Panc1 (cell line): Measurements from ENCODE around the gene NPC1L1. TPM values are rescaled to one million over a fixed set of nuclear protein-coding genes. Genes with fewer than 3 reads are reported as not detected.

Source experiments
- ATAC-seq: fragments of 200-7000 bp; cut with Tn5 transposase; 2 replicates; pipeline ENCODE4 v1.9.1; 2020; ENCODE audit warnings: mild to moderate bottlenecking, moderate library complexity
- BruUV-seq: library from RNA; stranded (reverse); fragments of 400-500 nt; replicated peaks from 2 replicates; lab custom pipeline; 2021; lab: Mats Ljungman, UMichigan
- CTCF ChIA-PET: fragments of 300-600 bp; sonication (Branson Sonifier 250); formaldehyde crosslinking; loops from one replicate; lab custom pipeline; 2022; ENCODE audit warnings: antibody characterized with exemption; lab: Charles Lee
- POLR2A ChIA-PET: fragments of 300-600 bp; sonication (Branson Sonifier 250); formaldehyde crosslinking; loops from one replicate; lab custom pipeline; 2022; ENCODE audit warnings: antibody characterized with exemption; lab: Charles Lee
- DNase-seq: peaks from one replicate; pipeline ENCODE4 v3.0.0-alpha.2; 2010; ENCODE audit warnings: low read depth, low spot score
- H3K27ac ChIP-seq: 2 replicates; pipeline ENCODE4 v1.5.1; 2011; ENCODE audit warnings: mild to moderate bottlenecking, low read length, inconsistent platforms
- H3K27me3 ChIP-seq: fragments of 200-500 bp; sonication (Bioruptor generic); 2 replicates; pipeline ENCODE4 v1.6.0; 2014; ENCODE audit warnings: low read length, inconsistent platforms; ENCODE audit not compliant: control insufficient read depth, insufficient read depth
- H3K36me3 ChIP-seq: fragments of 200-500 bp; sonication (Bioruptor generic); 2 replicates; pipeline ENCODE4 v1.5.1; 2014; ENCODE audit warnings: inconsistent platforms, mild to moderate bottlenecking, low read length, moderate library complexity; ENCODE audit not compliant: control insufficient read depth, insufficient read depth
- H3K4me1 ChIP-seq: 2 replicates; pipeline ENCODE4 v1.5.1; 2011; ENCODE audit warnings: inconsistent platforms, mild to moderate bottlenecking, low read length, moderate library complexity; ENCODE audit not compliant: control insufficient read depth, insufficient read depth
- H3K4me3 ChIP-seq, 2 experiments: 2 replicates each; pipeline ENCODE4 v1.5.1; 2011 to 2012; ENCODE audit warnings: low read depth in 2 of 2, low read length in 2 of 2, mild to moderate bottlenecking in 2 of 2, inconsistent platforms in 1 of 2, moderate library complexity in 1 of 2
- H3K9me3 ChIP-seq: fragments of 200-500 bp; sonication (Bioruptor generic); 2 replicates; pipeline ENCODE4 v1.5.1; 2014; ENCODE audit warnings: low read depth, mild to moderate bottlenecking, inconsistent platforms, low read length, moderate library complexity; ENCODE audit not compliant: control insufficient read depth, insufficient read depth
- CTCF ChIP-seq: fragments of 450-650 bp; IDR thresholded peaks from 2 replicates; pipeline ENCODE4 v1.5.1; 2017; ENCODE audit warnings: mild to moderate bottlenecking
- POLR2AphosphoS5 ChIP-seq: IDR thresholded peaks from 2 replicates; pipeline ENCODE4 v1.6.1; 2012; ENCODE audit warnings: mild to moderate bottlenecking, low read depth, low read length, moderate library complexity
- REST ChIP-seq, 2 experiments: IDR thresholded peaks; 2 replicates each; pipeline ENCODE4 v1.6.1; 2011 to 2012; ENCODE audit warnings: low read depth in 2 of 2, control low read depth in 1 of 2, low read length in 1 of 2, mild to moderate bottlenecking in 1 of 2, moderate library complexity in 1 of 2; ENCODE audit not compliant: insufficient read depth in 1 of 2
- SIN3A ChIP-seq: IDR thresholded peaks from 2 replicates; pipeline ENCODE4 v1.6.1; 2012; ENCODE audit warnings: low read depth, mild to moderate bottlenecking, low read length, moderate library complexity, borderline replicate concordance; ENCODE audit not compliant: insufficient read depth
- TCF7L2 ChIP-seq: IDR thresholded peaks from 2 replicates; pipeline ENCODE4 v1.6.1; 2011; ENCODE audit warnings: mild to moderate bottlenecking, low read depth, low read length, inconsistent platforms
- in situ Hi-C: cut with HindIII; loops from 2 replicates; pipeline ENCODE4 v1.10.0; 2016; ENCODE audit warnings: low sequenced_read_pairs, low pct_unique_long_range_greater_than_20kb
- intact Hi-C: fragments of 100-400 bp; cut with micrococcal nuclease; formaldehyde crosslinking; loops from one replicate; pipeline ENCODE4 v1.10.0; 2022; ENCODE audit not compliant: unreplicated experiment
- total RNA-seq: library from RNA; stranded (reverse); gene quantifications from one replicate; pipeline ENCODE4 v1.2.1, GENCODE V29; 2021; ENCODE audit not compliant: unreplicated experiment

NPC1L1 gene
- total RNA-seq, 1 experiment from 2014 or later = not detected

- DNase-seq = peak; percentile 75
- ATAC-seq = peak; percentile 88
- Histone ChIP-seq H3K4me3 (no peak overlapping the region), H3K9me3 (no peaks in the 10 kb centered on the region), H3K27ac (no peak overlapping the region), H3K36me3 (no peaks in the 10 kb centered on the region), H3K4me1 (peaks cover 5% of the 10 kb centered on the region; the same call in 1 of the 2 replicates), H3K27me3 (no peaks in the 10 kb centered on the region)
- in situ Hi-C loops = no loop called here
- TF ChIP-seq CTCF (peak; percentile 84), SIN3A (no peak)
- intact Hi-C loops = loop anchor here (5.0 to 10.0 kb wide), 4 partner anchors 164 to 547 kb away; partner anchors contain the start of genes H2AZ2 and PPIA
- CTCF ChIA-PET = interaction anchor here (0.6 to 0.8 kb wide), 2 partner anchors 230 to 238 kb away, joined by 3 to 7 read pairs; no protein-coding TSS in a partner anchor
- POLR2A ChIA-PET = no interaction called here
- no TSS peak for BruUV-seq
Measured at GRCh38 chr7:44587843-44588711, 46.9 kb upstream of the NPC1L1 start.

- Histone ChIP-seq H3K9me3 (no peaks in the 10 kb centered on the region), H3K27me3 (no peaks in the 10 kb centered on the region), H3K4me3 (peak overlapping the region; percentile 71 to 90), H3K27ac (peak overlapping the region; percentile 89), H3K36me3 (peaks cover 11% of the 10 kb centered on the region), H3K4me1 (peaks cover 13% of the 10 kb centered on the region)
- no peak for TF ChIP-seq POLR2AphosphoS5
- TF ChIP-seq TCF7L2 = no peak
- no peak for TF ChIP-seq REST (IDR thresholded peaks at IDR 0.05; ENCODE audit: insufficient read depth in 1 of 2, low read depth in 2 of 2, low read length in 1 of 2)
- no peak for TF ChIP-seq SIN3A
- no peak for TF ChIP-seq CTCF
- intact Hi-C loops = loop anchor here (10.0 kb wide), 1 partner anchor 551 kb away; no protein-coding TSS in a partner anchor
- no TSS peak for BruUV-seq
- POLR2A ChIA-PET = interaction anchor here (0.6 to 1.7 kb wide), 2 partner anchors 9 to 263 kb away, joined by 3 to 4 read pairs; partner anchors contain the start of gene DDX56
- DNase-seq (no peak), ATAC-seq (no peak)
- in situ Hi-C loops = no loop called here
- CTCF ChIA-PET = no interaction called here
Measured at GRCh38 chr7:44583146-44583865, 42.2 kb upstream of the NPC1L1 start.
